Measurements from ENCODE around the gene HTATIP2.
"Not testable (repeated sequence)": the region's sequence is repeated elsewhere in the genome, so short reads cannot be mapped to it uniquely, and the experiment has no call there.

Gene HTATIP2

DNA sequence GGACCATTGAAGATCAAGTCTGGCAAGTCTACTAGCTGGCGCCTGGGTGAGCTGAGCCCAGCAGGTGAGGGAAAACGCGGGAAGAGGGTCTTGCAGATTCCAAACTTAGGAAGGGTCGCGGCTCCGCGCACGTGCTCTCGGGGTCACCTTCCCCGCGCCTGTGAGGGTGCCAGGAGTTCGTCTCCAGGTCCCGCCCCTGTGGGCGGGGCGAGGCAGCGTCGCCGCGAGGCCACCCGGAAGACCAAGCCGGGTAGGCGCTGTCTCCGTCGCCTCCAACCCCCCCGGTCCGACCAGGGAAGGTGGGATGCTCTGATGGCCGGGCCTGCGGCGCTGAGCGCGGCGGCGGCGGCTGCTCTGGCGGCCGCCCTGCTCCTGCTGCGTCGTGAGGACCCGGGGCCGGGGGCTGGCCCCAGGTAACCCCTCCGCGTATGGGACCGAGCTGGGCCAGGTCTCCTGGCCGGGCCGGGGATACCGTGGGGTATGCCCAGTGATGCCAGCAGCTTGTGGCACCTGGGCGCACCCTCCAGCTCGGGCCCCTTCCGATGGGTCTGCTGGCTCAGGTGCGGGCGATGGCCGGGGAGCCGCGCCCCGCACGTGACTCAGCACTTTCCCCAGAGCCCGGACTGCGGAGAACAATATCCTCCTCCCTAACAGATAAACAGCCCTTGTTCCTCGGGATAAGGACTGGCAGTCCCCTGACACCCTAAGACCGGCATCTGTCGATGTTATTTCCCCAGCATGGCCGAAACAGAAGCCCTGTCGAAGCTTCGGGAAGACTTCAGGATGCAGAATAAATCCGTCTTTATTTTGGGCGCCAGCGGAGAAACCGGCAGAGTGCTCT, at the start of gene HTATIP2:
Gene HTATIP2, plus strand, starts transcription at position 215 of the 841 bp plus-strand sequence. Its CDS starts 524 bp downstream, at position 739.
- DNase-seq: peak; percentile 43 to 75

DNA sequence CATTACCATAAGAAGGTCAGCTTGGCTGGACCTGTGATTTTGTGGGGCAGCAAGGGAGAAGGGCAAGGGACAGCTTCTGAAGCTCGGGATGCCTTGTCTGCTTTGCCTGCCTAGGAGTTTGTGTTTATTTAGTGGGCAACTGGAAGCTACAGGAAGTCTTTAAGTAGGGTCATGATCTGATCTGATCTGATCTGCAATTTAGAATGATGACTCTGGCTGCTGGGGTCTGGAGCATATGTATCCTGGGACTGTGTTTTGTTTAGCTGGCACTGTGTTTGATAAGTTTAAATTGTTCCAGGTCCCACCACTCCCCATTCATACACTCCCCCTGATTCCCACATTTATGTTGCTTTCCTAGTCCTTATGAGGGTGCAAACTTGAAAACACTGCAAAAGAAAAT, 47.7 kb upstream of the HTATIP2 start:
- no peak for DNase-seq

DNA sequence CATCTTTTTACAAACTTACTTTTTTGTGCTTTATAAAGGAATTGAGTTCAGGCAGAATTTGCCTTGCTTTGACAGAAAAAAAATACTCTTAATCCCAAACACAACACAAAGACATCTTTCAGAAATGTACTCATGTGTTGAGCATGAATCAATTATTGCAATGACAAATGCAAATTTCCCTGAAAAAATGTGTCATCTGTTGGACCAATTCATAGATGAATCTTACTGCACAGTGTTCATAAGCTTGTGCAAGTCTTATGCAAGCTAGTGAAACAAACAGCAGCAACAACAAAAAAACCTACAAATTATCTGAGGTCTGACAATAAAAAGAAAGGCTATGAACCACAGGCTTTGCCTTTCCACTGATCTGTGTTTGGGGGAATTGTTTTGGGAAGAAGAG, 42.3 kb upstream of the HTATIP2 start:
- DNase-seq: no peak

DNA sequence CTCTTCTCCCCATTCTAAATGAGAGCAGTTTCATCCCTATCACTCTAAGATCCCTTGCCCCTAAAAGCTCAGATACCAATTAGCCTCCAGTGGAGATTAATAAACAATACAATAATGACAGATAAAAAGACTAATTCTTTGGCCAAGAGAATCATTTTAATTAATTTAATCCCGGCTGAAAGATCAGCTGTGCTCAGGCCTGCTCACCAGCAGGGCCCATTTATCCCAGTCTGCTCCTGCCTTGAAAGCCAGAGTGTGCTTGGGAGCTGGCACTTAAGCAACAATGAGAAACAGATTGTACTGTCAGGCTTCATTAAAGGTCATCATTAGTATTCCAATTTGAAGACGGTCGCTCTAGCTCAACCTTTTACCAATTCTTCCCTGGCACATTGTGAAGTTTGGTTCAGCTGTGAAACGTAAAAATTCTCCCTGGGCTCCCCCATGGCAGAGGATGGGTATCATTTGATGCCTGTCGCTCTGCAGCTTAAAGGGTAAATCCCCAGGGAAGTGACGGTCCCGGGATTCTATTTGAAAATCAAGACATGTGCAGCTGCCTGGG, 36.1 kb upstream of the HTATIP2 start:
- DNase-seq: no peak

DNA sequence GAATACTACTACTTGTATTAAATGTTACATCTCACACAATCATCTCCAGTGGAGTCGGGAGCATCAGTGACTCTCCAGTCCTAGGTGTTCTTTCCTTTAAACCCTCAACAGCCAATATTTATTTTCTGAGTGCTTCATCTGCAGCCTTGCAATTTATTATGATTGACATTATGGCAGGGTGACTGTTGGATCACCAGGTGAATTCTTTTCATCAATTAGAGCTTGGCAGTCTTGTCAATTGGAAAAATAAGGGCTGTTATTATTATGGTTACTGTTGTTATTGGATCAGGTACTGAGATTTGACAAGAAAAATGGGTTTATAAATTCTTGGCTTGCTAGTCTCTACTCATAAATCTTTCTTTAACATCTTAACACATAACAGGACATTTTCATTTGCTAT, 27.5 kb upstream of the HTATIP2 start:
- DNase-seq: no peak

DNA sequence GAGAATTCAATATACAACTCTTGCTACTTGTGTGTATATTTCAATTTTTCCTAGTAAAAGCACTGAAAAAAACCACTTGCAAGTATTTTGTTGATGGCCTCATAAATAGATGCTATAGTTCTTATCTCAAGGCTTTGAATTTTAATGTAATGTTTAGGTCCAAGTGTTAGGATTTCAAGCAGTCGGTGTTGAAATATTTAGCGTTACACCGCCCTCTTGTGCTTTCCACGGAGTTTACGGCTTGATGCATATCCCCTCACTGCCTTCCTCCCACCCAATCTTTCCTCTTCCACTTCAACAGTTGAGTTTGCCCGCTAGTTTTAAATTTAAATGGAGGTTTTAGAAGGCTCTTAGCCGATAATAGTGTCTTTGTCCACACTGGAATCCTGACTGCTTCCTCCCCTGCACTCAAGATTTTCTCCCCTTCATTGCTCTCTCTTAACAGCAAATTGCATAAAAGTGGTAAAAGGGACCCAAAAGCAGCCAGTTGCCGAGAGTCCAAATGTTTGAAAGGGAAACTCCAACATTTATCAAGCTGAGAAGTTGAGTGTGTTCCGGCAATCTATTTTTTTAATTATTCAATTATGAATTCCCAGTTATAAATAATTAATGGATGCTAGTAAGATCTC, 25.9 kb upstream of the HTATIP2 start:
- DNase-seq: peak; percentile 45 to 78

DNA sequence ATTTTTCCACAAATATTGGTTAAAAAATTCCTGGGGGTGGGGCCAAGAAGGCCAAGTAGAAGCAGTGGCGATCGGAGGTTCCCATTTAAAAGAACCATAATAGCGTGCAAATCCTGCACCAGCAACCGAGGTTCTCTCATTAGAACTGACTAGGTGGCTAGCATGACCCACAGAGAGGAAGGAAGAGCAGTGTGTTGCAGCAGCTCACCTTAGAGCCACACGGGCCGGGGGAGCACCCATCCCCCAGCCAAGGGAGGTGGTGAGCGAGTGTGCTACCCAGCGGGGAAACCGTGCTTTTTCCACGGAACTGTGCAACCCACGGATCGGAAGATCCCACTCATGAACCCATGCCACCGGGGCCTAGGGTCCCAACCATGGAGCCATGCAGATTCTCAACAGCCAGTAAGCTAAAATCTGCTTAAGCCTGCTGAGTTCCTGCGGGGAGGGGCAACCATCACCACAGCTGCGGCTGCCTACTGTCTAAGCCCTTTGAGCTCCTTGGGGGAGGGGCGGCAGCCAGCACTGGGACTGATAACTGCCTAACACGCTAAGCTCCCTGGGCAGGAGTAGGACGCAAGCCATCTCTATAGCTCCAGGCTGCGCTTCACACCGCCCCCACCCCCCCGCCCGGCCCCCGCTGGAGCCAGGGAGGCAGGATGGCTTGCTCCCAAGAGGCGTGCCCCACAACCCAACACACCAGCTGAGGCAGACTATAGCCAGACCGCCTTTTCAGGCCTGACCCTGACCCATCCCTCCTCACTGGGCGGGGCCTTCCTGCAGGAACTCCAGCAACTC, 21.0 kb upstream of the HTATIP2 start:
- no peak for DNase-seq

DNA sequence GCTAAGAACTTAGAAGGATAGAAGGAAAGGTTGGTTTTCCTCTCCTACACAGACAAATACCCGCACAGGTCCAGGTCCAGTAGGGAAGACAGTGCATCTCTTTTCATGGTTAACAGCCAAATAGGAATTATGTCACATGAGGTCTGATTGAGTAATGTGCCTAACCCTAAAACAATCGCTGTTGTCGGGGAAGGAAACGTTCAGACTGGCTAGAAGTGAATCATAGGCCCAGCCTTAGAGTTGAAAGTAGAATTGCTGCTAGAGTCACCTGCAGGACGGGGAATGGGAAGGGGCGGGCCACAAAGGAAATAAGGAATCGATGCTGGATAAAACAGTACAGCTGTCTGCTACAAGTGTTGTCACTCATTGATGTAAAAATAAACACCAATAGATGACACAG, 12.4 kb upstream of the HTATIP2 start:
- no peak for DNase-seq

DNA sequence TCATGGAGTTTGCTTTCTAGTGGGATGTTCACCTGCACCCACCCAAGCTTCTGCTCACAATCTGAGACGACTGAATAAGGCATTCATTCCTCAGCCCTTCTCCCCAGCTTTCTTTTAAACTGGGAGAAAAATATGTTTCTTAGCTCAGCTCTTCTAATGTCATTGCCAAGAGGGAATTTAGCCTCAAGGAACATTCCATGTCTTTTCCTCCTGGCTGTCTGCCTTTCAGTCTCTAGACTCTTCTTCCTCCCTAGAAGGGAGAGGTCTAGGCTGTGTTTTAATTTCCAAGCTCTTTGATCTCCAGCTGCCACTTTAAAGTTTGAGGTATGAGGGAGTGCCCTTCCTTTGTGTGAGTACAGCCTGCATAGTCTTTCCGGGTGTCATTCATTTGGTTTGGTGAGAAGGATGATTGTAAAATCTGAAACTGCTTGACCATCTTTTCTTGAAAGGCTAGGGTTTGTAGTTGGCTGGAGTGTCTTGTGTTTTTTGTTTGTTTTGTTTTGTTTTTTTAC, 11.7 kb upstream of the HTATIP2 start:
- no peak for DNase-seq

DNA sequence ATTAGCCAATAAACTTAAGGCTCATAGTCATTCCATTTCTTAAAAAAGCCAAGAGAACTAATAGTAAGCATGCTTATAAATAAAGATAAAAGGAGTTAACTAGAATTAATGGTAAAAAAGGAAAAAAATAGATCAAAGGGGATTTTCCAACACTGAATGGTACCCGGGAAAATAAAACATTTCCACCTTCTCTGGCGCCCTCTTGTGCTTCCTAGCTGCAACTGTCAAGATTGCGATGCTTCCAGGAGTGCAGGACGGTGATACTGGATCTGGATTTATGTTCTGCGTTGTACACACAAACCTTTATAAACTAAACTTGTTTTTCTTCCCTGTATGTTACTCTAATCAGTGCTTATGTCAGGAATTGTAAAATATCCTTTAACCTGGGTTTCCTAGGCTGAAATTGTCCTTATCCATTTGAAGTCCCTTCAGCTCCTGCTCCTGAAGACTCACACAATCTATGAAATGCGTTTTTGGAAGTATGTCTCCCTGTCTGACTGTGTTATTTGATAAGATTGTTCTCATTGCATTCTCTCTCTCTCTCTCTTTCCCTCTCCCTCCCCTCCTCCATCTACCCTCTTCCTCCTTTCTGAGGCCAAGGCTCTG, 9.6 kb upstream of the HTATIP2 start:
- peak; percentile 7 to 71 for DNase-seq

DNA sequence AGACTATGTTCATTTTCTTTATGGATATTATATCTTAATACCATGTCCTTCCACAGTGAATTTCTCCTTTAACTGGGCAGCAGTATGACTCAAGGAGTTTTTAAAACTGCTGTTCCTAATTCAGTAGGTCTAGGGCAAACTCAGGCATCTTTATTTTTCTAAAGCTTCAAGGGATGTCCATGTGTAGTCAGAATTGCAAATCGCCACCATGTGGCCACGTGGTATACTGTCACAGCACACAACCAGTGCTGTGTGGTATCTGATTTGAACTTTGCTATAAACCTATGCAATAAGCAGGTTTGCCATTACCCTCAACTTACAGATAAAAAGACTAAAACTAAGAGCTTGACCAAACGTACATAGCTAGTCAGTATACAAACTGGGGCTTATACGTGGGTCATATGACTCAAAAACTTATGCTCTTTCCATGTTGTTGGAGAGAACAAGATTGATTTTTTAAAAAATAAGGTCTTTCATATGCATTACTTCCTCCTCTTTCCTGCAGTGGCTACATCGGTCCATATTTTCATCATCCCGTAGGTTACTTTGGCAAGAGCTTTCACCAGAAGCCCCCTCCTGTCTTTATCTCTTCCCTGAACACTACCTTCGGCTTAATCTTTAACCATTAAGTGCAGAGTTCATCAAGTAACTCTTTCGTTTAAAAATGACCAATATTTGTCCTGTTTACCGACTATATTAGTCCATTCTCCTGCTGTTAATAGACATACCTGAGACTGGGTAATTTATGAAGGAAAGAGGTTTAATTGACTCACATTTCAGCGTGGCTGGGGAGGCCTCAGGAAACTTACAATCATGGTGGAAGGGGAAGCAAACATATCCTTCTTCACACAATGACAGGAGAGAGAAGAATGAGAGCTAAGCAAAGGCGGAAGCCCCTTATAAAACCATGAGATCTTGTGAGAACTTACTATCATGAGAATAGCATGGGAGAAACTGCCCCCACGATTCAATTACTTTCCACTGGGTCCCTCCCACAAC, 8.0 kb upstream of the HTATIP2 start:
- peak; percentile 15 to 72 for DNase-seq

DNA sequence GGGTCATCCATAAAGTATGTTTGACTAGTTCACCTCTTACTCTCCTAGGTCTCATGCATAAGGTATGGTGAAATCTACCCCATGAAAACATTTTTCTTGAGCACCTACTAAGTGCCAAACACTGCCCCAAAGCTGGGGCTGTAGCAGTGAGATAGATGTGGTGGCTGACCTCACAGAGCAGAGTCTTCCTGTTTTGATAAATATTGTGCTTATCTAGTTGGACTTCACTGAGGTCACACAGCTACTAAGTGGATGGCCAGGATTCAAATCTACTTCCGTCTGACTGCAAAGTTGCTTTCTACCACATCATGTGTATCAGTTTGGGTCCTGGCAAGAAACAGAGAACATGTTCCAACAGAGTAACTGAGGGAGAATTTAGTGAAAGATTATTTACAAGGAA, 6.4 kb upstream of the HTATIP2 start:
- DNase-seq: no peak

DNA sequence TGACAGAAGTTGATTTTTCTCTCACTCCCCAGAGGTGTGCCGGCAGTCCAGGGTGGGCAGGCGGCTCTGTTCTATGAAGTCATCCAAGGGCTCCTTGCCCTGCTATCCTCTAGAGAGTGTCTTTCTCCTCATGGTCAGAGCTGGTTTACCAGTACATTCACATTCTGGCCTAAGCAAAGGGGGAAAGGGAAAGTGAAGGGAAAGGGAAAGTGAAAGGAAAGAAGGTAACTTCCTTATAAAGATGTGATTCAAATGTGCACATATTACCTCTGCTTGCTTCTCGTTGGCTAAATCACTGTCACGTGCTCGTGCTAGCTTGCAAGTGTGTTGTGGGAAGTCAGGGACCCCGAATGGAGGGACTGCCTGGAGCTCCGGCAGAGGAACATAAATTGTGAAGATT, 2.9 kb upstream of the HTATIP2 start:
- DNase-seq: no peak

DNA sequence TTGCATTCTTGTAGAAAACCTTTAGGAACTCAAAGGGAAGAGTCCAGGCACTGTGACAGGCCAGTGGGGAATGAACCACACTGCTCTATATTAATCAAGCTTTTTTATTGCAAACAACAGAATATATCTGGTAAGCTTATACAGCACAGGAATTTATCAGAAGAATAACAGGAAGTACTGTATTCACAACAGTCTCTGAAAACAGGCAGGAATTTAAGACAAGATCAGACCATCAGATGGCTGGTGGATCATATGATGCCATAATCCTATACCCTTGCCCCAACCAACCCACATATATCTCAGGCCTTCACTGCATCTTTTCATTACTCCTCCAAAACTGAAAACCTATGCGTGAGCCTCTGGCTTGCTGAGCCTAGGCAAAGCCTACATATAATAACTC, 1.0 kb upstream of the HTATIP2 start:
- DNase-seq: no peak

DNA sequence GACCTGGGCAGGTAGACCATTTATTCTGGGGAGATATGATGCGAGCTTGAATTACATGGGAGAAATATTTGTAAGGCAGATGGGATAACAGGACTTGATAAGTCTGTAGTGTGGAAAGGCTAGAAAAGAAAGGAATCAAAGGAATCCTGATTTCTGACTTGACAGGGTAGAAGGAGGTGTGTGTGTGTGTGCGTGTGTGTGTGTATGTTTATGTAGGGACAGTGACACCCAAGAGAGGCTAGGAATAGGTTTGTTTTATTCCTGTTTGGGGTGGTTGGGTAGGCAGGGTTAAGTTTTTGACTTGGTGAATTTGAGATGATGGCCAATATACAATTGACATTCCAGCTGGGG, 390 bp upstream of the HTATIP2 start:
- DNase-seq: no peak

DNA sequence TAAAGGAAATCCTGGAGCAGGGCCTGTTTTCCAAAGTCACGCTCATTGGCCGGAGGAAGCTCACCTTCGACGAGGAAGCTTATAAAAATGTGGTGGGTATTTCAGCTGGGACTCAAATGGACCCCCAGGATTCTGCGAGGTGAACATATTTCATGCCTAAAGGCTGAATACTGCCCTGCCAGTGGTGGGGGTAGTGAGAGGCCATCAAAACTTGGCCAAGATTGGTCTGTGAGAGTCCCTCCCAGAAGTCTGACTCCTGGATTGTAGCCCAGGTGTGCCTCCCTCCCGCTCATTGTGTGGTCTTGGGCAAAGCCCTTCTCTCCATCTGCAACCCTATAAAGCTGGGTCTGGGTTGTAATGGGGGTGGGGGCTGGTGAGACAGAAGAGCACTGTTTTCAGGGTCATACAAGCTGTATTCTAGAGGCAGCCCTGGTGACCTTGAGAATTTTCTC, 853 bp downstream of the HTATIP2 start:
- peak in 1 of 2 experiments; percentile 48 for DNase-seq

DNA sequence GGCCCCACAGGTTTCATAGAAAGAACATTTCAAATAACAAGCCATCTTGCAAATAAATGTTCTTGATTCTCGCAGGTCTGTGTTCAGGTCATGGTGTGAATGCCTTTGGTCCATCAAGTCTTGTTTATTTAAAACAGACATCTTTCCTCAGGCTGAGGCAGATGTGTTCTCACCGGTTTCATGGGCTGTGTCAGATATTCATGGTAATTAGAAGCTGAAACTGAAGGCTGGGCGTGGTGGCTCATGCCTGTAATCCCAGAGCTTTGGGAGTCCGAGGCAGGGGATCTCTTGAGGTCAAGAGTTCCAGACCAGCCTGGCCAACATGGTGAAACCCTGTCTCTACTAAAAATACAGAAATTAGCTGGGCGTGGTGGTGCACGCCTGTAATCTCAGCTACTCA, 2.0 kb downstream of the HTATIP2 start:
- DNase-seq: not testable (repeated sequence)

DNA sequence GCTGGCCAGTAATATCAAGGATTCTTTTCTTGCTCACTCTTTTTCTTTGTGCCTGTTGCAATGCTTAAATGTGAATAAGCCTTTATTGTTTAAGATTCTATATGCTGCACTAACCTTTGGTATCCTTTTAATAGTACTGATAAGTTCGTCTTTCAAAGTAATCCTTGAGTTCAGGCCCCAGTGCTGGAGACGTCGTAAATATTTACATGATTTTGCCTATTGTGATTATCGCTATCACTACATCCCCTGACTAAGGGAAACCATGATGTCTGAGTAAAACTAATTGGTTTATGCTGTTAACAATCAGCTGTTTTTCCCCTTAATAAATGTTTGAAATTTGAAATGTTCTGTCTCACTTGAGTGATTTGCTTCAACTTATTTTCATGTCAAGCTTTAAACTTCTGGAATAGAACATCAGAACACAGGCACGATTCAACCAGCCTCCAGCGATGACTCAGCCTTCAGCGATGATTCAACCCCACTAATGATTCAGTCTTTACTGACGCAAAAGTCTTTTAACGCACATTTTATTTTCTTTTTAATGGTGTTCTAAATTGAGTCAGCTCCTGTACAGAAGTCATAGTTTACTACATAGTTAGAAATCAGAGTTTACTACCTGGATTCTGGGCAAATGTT, 3.9 kb downstream of the HTATIP2 start:
- DNase-seq: peak; percentile 37 to 58

DNA sequence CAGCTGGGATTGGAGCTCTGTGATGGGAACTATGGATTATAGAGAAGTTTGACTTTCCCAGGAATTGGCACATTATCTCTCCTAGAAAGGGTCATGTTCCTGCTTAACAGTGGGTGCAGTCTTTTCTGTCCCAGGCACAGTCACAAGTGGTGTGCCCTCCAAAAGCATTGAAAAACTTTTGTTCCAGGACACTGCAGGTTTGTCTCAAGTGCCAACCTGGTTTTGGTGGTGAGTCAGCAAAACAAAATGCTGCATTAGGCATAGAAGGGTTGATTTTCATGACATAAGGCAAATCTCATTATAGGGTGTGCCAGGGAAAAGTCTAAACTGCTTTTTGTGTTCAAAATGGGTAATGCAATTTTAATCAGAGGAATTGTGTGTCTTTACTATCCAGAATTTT, 4.9 kb downstream of the HTATIP2 start:
- no peak for DNase-seq

DNA sequence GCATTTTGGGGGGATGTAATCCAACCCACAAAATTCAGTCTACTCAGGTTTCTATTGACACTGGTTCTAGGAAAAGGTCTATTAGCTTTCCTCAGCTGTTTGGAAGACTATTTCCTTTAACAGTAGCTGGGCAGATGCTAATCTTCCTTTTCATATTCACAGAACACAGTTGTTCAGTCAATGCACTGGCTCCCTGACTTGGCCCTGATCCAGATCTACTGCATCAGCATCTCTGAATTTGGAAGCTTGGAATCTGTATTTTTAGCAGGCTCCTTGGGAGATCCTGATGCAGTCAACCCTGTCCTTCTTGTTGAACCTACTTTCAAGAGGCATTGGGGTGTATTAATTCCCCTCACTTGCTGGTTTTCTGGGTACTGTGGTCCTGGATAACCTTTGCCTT, 6.3 kb downstream of the HTATIP2 start:
- DNase-seq: no peak

DNA sequence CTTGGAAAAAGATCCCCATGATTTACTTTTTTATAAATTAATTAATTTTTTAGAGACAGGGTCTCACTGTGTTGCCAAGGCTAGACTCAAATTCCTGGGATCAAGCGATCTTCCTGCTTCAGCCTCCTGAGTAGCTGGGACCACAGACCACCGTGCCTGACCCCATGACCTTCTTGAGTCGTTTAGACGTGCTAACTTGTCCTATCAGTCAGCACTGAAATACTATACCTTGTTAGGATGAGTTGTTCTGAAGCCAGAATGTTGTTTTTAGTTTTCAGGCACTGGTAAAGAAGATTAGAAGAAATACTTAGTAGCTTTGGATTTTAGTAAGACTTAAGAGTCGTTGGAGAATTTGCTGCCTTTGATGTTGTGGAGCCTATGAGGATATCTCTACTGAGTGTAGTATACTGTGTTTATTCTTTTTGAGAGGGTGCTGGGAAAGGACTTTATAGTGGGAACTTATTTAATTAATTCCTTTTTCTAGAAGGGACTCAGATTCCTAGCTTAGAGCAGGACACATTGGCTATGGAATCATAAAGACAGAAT, 8.6 kb downstream of the HTATIP2 start:
- DNase-seq: no peak

Data from NCI-H526 (cell line).